GM18511 (cell line): ENCODE measurements around the gene PXDN.
"Not testable (repeated sequence)": the region's sequence is repeated elsewhere in the genome, so short reads cannot be mapped to it uniquely, and the experiment has no call there.

Experiments
- ATAC-seq: cut with Tn5 transposase; IDR thresholded peaks from one replicate; pipeline ENCODE4 v1.9.1; 2021; ENCODE audit warnings: mild to moderate bottlenecking, moderate library complexity; ENCODE audit not compliant: unreplicated experiment

Gene PXDN

GRCh38 chr2:1744446-1745170, at the start of gene PXDN:
Gene PXDN (minus strand): TSS chr2:1744515. CDS start chr2:1744455, 60 bp downstream.
- ATAC-seq: no peak

GRCh38 chr2:1793868-1794445, 49.6 kb upstream of the PXDN start:
- no peak for ATAC-seq

- no peak for ATAC-seq
These were observed 48.9 kb upstream of the PXDN start for GRCh38 chr2:1793001-1793867.

GRCh38 chr2:1791685-1792435, 47.5 kb upstream of the PXDN start:
- ATAC-seq: no peak

- ATAC-seq: no peak
These were observed 46.8 kb upstream of the PXDN start for GRCh38 chr2:1791006-1791605.

- no peak for ATAC-seq
These were observed 46.2 kb upstream of the PXDN start for GRCh38 chr2:1790473-1790872.

GRCh38 chr2:1789610-1790009, 45.3 kb upstream of the PXDN start:
- no peak for ATAC-seq

- ATAC-seq: no peak
These were observed 44.2 kb upstream of the PXDN start for GRCh38 chr2:1788478-1788959.

GRCh38 chr2:1787755-1788477, 43.6 kb upstream of the PXDN start:
- ATAC-seq: no peak

- no peak for ATAC-seq
These were observed 40.8 kb upstream of the PXDN start for GRCh38 chr2:1784986-1785617.

- ATAC-seq: no peak
These were observed 39.8 kb upstream of the PXDN start for GRCh38 chr2:1784087-1784486.

- ATAC-seq: no peak
These were observed 38.2 kb upstream of the PXDN start for GRCh38 chr2:1782514-1782913.

- ATAC-seq: no peak
These were observed 37.2 kb upstream of the PXDN start for GRCh38 chr2:1781291-1782080.

- ATAC-seq: no peak
These were observed 36.4 kb upstream of the PXDN start for GRCh38 chr2:1780693-1781092.

- ATAC-seq: not testable (repeated sequence)
These were observed 35.7 kb upstream of the PXDN start for GRCh38 chr2:1780054-1780453.

GRCh38 chr2:1778566-1778965, 34.3 kb upstream of the PXDN start:
- no peak for ATAC-seq

GRCh38 chr2:1777781-1778180, 33.5 kb upstream of the PXDN start:
- no peak for ATAC-seq

- no peak for ATAC-seq
These were observed 32.8 kb upstream of the PXDN start for GRCh38 chr2:1777156-1777555.
